Measurements from ENCODE around the gene ELAVL3.
"Not testable (repeated sequence)": the region's sequence is repeated elsewhere in the genome, so short reads cannot be mapped to it uniquely, and the experiment has no call there.

The ELAVL3 gene

DNA sequence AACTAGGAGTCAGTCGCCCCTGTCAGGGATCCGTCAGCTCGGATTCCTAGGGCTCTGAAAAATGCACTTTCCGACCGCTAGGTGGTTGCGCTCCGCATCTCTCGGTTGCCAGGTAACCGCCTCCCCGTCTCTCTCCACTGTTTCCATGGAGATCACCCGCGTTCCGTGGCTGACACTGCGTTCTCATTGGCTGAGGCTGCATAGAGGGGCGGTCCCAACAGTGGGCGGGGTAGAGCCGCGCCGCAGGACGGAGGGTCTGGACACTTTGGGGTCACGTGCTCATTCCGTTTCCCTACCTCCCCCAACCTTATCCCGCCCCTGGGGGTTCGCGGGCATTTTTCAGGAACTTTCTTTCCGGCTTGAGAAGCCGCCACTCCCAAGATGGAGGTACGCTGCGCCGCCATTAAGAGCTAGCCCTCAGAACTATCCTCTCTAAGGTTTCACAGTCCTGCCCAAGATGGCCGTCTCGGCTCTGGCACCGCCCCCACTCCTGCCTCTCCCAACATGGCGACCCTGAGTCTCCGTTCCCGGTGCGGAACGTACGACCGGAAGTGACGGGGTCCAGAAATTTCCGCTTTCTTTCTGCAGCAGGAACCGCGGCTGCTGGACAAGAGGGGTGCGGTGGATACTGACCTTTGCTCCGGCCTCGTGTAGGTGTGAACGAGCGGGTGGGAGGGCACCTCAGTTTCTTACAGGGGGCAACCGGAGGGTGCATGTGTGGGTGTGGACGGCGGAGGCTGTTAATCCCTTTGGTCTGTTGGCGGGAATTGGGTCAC lies 45.6 kb downstream of the ELAVL3 start, which contains the start of the genes ODAD3 and PRKCSH:
Gene ODAD3, minus strand, starts transcription at position 65 of the 776 bp plus-strand sequence. CDS start 105 bp downstream, outside the sequence.
Gene PRKCSH, plus strand, starts transcription at position 579 of the 776 bp plus-strand sequence. CDS start 483 bp downstream, outside the sequence.
- FAIRE-seq = peak; percentile 100

DNA sequence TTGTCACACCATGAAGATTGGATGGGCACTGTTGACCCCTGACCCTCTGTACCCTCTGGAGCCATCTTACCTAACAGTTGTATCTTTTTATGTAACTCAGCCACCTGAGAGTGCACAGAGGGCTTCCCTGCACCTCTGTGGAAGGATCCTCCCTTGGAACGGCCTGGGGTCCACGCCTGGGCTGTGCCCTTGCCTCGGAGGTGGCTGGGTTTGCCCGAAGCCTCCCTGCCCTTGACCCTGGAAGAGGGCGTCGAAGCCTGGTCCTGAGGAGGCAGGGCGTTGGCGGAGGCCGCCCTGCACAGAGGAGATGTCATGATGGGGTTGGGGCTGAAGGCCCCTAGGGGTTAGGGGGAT lies 46.2 kb downstream of the ELAVL3 start:
- no peak for FAIRE-seq

DNA sequence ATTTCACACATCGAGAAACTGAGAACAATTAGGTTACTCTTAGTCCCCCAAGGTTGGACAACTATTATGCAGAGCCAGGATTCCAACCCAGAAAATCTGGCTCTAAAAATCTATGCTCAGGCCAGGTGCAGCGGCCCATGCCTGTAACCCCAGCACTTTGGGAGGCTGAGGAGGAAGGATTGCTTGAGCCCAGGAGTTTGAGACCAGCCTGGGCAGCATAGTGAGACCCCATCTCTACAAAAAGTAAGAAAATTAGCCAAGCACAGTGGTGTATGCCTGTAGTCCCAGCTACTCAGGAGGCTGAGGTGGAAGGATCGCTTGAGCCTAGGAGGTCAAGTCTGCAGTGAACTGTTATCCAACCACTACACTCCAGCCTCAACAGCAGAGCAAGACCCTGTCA lies 47.3 kb downstream of the ELAVL3 start:
- not testable (repeated sequence) for FAIRE-seq

DNA sequence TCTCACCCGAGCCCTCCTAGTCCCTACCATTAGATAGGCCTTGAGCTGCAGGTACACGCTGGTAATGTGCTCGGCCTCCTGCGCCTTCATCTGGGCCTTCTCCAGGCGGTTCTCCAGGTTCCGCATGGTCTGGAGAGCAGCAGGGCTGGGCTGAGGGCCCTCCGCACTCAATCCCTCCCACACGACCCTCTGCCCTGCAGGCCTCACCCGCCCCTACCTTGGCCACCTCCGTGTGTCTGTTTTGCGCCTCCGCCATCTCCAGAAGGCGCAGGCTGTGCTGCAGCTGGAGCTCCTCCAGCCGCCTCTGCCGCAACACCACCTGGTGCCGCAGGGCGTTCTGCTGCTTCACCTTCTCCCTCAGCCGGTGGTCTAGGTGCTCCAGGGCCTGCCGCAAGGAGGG lies 54.2 kb downstream of the ELAVL3 start:
- no peak for FAIRE-seq

DNA sequence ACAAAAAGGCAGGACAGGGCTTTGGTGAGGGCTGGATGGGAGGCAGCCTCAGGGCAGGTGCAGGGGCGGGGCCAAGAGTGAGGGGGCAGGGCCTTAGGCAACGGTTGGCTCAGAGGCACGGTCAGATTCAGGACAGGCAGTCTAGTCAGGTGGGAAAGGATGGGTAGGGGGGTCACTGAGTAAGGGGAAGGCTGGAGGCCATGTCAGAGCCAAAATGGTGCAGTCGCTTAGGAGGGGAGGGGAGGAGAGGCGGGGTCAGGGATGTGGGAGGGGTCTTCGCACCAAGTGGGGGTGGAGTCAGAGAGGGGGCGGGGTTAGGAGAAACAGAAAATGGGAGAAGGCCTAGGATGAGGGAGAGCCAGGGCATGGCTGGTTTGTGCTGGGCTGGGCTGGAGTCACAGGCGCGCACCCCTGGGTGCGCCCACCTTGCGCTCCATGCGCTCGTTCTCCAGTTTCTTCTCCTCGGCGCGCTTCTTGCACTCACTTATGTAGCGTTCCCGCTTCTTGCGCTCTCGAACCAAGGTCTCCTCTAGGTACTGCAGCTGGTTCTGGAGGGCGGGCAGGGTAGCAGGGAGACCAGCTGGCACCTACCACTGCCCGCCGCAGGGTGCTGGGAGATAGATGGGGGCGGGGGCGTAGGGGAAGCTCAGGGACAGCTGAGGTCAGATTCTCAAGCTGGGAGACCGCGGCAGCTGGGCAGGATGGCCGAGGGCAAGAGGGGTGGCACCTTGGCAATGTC lies 55.0 kb downstream of the ELAVL3 start:
- FAIRE-seq = no peak

DNA sequence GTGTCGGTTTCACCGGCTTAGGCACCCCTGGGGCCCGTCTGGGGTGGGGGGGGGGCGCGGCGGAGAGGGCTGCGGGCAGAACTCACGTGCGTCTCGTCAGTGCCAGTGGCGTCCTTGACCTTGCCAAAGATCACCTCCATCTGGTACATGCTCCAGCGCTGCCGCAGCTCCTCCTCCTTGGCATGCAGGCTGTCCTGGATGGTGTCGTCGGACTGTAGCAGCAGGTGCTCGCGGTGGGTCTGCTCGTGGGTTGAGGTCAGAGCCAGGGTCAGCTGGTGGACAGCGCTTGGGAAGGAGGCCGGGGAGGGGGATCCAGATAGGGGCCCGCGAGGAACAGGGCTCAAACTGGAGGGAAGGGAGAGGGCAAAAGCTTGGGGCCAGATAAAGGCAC lies 57.1 kb downstream of the ELAVL3 start:
- no peak for FAIRE-seq

DNA sequence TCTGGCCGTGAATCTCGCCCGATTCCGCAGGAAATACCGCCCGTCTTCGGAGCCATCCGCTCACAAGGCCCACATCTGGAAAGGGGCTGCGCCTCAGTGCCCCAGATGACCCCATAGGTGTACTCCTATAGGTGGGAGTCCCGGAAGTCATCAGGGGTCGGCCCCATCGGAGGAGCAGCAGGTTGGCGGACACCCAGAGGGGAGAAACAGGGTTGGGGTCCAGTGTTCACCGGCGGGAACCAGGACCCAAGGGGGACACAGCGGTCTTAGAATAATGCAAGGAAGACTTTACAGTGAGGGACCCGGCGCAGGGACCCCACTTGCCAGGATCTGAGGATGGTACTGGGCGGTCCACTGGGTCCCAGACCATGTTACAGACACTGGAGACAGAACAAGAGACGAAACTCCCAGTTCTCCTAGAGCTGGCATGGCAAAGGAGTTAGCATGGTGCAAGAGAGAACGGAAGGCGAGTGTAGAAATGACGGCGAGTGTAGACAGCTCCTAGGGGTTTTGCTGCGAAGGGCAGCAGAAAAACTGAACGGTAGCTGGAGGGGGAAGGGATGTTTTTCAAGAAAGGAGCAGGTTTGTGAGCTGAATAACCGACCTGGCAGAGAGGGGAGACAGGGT lies 57.6 kb downstream of the ELAVL3 start:
- FAIRE-seq = no peak

DNA sequence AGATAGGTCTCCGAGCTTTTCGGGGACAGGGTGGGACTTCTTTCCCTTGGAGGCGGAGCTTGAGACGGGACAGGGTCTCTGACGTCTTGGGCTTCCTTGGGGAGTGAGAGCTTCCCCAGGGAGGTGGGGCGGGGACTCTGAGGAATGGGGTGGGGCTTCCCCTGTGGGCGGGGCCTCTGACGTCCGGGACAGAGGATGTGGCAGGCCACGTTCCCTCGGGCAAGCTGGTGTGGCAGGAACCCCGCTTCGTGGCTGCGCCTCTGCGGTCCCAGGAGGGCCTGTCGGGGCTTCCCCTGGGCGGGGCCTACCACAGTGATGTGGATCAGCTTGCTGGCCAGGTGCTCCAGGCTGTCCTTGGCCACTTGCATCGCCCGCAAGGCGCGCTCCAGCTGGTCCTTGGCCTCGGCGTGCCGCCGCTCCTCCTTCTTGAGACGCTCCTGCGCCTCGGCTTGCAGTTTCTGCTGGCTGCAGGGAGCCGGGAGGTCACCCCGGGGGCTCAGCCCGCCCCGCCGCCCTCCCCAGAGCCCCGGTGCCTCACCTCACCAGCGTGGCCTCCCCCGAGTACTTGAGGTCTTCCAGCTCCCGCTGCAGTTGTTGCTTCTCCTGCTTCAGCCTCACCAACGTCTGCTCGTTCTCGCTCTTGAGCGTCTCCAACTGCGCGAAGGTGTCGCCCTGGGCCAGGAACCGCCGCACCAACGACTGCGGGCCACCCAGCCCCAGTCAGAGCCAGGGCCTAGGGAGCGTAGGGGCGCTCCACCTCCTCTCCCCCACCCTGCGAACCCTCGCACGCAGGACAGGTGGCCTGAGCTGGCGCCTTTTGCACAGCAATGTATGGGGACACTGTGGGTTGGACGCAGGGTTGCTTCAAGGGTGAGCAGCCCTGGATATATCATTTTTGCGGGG lies 58.4 kb downstream of the ELAVL3 start:
- no peak for FAIRE-seq

DNA sequence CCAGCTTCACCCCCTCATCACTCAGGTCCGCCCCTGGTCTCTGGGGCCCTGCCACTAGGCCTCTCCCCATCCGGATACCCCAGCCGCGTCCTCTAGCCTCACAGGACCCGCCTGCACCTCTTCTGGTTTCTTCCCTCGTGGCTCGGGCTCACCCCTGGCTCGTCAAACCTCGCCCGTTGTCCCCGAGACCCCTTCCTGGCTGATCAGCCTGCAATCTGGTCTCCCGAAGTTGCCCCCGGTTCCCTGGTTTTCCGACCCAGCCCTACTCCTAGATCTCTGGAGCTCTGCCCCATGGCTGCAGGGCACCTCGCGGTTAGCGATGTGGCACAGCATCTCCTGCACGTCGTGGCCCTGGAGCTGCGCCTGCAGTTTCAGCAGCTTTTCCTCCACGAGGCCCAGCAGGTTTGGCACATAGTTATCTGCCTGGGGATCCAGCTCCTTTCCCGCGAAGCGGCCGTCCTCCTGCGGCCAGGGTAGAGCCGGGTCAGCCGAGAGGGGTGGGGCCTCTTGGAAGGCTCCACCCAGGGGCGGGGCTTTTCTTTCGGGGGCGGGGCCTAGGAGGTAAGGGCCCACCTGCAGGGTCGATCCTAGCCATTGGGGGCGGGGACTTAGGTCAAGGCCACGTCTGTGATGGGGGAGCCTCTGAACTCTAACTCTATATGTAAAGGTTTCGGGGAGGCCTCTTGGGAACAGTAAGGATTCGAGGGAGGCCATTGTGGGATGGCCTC lies 59.3 kb downstream of the ELAVL3 start:
- no peak for FAIRE-seq

DNA sequence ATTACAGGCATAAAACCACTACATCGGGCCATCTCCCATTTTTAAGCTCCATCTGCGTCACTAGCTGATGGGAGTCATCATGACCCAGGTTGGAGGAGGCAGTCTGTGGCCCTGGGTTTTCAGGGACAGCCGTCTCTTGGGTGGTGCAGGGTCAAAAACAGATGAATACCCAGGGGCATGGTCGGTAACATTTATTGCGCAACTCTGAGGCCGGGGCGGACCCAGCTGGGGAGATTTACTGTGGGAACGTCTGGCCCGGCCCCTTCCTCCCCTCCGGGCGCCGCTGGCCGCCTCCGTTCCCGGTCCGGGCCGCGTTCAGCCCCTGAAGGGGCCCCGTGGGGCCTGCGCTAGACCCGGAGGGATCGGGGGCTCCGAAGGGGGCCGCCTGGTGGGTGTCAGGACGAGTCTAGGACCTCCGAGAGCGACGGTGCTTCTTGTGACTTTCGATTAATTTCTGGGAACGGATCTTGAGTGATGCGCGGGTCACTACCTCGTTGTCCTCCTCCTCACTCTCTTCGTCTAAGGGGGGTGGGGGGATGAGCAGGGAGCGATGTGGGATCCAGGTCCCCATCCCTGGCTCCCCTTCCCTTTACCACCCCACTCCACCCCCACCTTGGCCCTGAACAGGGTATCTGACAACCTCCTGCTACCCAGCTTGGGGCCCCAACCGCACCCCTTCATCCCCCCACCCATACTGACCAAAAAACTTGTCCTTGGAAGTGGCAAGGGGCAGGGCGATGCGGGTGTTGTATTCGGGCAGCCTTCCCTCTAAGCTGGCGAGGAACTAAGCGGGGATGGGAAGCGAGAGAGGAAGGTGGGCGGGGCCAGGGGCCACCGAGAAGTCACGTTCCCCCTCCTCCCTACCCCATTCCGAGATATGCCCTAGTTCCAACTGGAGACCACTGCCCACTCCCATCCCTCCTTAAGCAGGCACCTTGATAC lies 60.1 kb downstream of the ELAVL3 start:
- FAIRE-seq = no peak

DNA sequence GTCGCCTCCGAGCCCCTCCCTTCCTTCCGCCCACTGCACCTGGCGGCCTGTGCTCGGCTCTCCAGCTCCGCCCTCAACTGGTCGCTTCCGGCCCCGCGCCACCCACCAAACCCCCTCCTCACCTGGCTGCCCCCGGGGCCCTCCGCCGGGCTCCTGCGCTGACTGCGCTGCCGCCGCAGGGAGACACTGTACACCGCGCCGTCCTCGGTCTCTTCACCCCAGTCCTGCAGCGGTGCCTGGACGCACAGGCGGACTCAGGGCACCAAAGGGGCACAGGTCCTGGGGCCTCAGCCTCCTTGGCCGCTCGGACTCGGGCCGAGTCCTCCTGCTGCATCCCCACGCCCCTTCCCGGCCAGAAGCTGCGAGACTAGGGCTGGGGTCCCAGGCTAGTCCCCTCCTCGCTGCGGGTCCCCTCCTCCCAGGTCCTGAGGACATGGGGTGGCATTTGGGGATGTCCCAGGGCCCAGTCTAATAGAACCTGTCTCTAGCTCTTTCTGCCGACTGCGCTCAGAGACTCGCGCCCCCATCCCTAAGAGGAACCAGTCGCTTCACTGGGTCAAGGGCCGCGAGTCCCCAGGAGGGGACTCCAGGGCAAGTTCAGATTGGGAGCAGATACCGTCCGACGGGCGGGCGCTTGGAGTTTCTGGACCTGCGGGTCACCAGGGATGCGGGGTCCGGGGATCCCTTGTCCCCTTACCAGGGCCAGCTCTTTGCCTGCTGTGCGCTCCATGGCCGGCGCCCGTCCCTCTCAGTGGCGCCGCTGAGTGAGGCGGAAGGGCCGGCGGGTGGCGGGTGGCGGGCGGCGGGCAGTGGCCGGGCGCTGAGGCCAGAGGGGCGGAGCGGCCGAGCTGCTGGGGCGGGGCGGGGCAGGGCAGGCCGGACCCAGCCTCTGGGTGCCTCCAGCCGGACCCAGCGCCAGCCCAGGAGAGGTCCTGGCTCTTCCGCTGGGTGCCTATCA lies 62.0 kb downstream of the ELAVL3 start, which contains the start of gene RGL3:
Gene RGL3, minus strand, starts transcription at position 766 of the 958 bp plus-strand sequence. Its CDS starts 36 bp downstream, at position 730.
- no peak for FAIRE-seq

DNA sequence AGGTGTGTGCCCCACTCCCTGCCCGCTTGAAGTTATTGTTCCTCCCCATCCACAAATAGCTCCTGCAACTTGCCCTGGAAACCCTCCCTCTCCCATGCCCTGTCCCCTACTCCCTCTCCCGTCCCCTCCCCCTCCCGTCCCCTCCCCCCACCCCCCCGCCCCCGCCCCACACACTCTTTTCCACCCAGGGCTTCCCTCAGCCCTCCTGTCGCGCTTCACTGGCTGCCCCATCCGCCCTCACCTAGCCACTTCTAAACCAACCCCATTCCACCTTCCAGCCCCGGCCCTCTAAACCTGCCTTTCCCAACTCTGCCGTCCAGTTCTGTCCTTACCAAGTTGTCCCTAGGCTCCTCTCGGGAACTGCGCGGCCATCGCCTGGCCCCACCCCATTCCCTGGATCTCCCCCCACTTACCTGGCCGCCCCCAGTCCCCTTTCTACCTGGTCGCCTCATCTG lies 62.7 kb downstream of the ELAVL3 start:
- FAIRE-seq = no peak

DNA sequence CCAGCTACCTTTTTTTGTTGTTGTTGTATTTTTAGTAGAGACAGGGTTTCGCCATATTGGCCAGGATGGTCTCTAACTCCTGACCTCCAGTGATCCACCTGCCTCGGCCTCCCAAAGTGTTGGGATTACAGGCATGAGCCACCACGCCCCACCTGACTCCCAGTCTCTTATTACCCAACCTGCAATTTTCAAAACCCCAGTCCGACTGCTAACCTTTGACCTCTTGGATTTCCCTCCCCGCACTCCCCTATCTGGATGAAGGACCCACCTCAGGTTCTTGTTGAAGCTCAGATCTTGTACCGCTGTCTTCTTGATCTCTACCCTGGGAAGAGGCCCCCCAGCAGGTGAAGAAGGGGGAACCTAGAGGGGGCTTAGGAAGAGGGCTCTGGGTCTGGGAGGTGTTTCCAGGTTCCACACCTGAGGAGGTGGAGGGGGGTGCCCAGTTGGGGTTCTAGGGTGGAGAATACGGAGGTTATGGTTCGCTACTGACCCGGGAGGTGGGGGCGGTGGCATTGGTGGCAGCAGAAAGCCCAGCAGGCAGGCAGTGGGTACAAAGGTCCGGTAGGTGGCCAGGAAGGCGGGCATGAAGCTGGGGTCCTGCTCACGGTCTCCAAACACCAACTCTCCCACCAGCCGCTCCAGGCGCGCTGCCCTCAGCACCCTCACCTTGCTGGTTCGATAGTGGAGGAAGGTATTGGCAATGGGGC lies 64.3 kb downstream of the ELAVL3 start:
- no peak for FAIRE-seq

DNA sequence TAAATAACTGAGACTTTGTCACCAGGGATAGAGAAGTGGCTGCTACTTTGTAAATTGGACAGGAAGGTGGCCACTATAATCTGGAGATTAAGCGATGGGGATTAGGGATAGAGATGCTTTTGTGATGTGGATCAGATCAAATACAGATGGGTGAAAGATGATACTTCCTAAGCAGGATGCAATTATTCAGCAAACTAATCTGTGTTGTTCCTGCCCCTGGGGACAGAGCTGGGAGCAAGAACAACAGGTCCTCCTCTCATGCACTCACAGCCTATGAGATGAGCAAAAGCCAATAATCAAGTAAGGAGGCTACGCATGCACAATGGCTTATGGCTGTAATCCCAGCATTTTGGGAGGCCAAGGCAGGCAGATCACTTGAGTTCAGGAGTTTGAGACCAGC lies 66.3 kb downstream of the ELAVL3 start:
- no peak for FAIRE-seq

DNA sequence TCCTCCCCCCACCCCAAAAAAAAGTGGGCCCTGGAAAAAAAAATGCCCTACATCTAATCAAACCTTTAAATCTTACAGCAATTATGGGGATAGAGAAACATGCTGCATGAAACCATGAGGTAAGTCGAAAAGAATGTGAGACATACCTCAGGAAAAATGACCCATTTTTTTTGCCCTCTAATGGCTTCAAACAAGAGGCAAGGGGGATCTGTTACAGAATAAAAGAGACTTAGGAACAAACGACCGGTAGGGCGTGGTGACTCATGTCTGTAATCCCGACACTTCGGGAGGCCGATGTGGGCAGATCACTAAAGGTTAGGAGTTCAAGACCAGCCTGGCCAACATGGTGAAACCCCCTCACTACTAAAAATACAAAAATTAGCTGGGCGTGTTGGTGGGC lies 70.2 kb downstream of the ELAVL3 start:
- no peak for FAIRE-seq

DNA sequence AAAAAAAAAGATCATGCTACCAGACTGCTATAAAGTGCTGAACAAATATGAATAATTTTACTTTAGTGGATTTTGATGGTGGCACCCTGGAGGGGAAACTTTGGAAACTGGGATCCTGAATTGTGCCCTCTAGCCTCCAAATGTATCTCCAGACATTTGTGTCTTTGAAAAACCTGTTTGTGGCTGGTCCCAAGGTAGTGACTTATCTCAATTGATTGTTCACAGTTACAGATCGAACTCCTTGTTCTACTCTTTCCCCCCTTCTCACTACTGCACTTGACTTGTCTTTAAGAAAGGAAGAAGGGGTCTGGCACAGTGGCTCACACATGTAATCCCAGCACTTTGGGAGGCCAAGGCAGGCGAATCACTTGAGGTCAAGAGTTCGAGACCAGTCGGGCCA lies 72.3 kb downstream of the ELAVL3 start:
- no peak for FAIRE-seq

DNA sequence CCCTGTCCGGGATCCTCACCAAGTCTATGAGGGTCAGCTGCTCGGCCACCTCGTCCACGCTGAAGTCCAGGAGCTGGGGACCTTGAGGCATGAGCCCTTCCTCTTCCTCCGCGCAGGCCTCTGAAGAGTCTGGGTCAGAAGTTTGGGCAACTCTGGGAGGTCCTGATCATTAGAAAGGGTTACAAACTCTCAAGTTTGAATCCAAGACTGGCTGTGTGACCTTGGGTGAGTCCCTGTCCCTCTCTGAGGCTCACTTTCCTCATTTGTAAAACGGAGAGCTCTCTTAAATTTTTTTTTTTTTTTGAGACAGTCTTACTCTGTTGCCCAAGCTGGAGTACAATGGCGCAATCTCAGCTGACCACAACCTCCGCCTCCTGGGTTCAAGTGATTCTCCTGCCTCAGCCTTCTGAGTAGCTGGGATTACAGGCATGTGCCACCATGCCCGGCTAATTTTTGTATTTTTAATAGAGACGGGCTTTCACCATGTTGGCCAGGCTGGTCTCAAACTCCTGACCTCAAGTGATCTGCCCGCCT lies 74.1 kb downstream of the ELAVL3 start:
- not testable (repeated sequence) for FAIRE-seq
